GM19025 (cell line): ENCODE results near the gene PRR5L.

Experiments used
- ATAC-seq: cut with Tn5 transposase; IDR thresholded peaks from one replicate; pipeline ENCODE4 v1.9.1; 2021; ENCODE audit warnings: mild to moderate bottlenecking, low read depth, moderate library complexity; ENCODE audit not compliant: unreplicated experiment

PRR5L gene

DNA sequence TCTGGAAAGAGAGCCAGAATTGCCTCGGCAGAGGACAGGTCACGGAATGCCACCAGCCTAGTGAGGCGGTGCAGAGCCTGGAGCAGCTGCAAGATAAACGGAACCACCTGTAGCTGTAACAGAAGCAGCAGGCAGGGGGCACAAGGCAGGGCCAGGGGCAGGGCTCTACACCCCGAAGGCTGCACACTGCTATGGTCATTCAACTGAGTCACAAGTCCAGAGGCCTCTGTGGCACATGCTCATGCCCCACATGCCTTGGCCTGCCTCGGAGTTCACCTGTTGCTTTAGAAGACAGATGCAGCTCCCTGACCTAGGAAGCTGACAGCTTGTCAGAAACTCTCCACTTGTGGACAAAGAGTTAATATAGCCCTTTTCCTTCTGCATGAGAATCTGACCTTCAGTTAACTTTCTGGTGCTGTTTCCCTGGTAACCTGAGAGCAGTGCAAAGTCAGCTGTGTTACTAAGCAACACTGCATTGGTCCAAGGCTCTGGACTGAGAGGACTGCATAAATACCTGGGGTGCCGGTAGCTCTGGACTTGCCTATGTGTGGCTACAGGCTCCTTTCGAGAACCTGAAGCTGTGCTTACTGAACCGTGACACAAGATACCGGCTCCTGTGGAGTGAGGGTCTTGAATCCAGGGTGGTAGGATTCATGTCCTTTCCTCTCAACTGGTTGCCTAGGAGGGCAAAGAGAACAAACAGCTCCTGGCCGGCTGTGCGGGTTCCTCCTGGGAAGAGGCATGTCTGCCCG, 17.4 kb upstream of the PRR5L start:
- ATAC-seq: no peak

DNA sequence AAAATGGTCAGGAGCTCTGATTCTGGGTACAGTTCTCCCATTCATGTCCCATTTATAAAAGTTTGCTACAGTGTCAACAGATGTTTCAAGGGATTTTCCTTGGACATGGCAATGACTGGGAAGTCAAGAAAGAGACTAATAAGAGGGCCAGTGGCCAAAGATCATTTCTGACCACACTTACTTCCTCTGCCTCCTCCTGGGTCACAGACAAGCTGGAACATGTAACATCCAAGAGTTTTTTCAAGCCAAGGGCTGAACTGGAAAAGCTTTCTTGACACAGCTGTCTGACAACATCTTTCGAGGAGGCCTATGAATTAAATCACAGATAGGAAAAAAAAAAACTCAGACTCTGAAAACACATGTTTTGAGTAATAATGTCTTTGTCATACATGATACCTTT, 15.6 kb upstream of the PRR5L start:
- no peak for ATAC-seq

DNA sequence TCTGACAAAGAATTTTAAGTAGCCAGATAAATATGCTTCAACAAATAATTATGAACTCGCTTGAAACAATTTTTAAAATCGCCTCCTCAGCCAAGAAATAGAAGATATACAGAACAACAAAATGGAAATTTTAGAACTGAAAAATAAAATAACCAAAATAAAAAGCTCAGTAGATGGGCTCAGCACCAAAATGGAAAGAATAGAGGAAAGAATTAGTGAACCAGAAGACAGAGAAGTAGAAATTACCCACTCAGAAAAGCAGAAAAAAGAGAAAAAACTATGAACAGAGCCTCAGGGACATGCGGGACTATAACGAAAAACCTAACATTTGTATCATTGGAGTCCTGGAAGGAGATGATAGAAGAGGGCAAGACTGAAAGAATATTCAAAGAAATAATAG, 14.2 kb upstream of the PRR5L start:
- ATAC-seq: no peak

DNA sequence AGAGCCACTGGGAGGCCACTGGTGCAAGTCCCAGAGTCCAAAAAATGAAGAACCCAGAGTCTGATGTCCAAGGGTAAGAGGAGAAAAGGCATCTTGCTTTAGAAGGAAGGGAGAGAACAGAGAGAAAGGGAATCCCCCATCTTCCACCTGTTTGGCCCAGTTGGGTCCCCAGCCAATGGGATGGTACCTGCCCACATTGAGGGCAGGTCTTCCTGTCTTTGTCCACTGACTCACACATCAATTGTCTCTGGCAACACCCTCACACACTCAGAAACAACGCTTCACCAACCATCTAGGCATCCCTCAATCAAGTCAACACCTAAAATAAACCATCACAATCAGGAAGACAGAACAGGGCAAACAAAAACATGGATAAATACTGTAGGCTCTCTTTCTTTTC, 13.2 kb upstream of the PRR5L start:
- ATAC-seq: no peak

DNA sequence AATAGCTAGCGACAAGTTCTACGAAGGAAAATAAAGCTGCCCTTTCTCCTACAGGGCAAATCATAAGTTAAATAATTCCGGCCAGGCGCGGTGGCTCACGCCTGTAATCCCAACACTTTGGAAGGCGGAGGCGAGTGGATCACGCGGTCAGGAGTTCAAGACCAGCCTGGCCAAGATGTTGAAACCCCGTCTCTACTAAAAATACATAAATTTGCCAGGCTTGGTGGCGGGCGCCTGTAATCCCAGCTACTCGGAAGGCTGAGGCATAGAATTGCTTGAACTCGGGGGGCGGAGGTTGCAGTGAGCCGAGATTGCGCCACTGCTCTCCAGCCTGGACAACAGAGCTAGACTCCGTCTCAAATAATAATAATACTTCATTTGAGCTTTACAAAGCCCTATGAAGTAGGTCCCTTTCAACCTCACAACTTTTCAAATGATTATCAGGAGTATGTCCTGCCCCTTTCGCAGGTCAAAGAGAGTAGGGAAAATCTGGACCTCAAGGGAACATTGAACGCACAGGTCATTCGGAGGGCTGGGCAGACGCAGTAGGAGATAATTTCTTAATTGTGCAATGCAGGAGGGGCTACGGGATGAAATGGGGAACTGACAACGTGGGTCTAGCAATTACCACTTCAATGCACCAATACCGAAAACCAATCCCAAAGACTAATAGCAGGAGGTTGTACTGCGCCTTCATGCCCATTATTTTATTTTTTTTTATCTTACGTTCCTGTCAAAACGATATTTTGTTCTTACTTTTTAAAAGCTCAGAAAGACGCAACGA, 7.5 kb upstream of the PRR5L start:
- no peak for ATAC-seq

DNA sequence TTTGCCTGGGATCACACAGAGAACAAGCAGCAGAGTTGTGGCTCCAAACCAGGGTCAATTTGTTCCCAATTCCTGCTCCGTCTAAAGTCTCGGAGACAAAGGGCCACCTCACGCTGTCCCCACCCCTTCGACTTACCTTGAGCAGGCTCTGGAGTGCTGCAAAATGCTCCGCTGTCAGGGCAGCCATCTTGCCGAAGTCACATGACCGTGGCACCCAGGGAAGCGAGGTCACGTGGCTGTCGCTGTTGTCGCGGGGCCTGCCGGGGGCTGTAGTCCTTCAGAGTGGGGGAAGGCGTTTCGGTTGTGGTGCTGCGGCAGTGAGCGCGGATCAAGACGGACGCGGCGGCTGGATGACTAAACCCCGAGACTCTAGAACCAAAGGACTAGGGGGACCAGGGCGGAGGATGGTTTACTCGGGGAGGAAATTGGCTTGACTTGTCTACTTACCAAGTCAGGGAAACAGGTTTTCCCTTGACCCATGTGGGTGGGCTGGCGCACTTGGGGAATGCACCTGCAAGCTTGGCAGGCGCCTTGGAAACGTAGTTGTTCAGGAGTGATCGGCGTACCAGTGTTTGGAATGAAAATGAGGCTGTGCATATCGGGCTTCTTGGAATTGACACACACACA, 6.7 kb upstream of the PRR5L start, which contains the start of gene COMMD9:
Gene COMMD9, minus strand, starts transcription at position 199 of the 627 bp plus-strand sequence. Its CDS starts 12 bp downstream, at position 187.
- peak; percentile 99 for ATAC-seq

DNA sequence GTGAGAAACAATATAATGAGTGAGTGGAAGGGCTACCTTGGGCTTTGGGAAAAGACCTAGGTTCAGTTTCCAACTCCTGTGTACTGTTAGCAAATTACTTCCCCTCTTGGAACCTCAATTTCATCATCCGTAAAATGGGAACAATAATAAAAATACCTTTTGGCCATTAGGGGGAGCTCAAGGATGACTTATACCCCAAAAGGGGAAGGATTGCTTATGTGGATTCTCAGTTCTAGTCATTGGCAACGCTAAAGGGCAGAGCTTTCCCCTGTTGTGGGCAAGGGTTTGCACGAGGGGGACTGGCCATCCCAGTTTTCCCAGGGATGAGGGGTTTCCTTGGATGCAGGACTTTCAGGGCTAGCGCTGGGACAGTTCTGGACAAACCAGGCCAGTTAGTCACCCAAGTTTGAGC, 3.8 kb upstream of the PRR5L start:
- ATAC-seq: no peak

DNA sequence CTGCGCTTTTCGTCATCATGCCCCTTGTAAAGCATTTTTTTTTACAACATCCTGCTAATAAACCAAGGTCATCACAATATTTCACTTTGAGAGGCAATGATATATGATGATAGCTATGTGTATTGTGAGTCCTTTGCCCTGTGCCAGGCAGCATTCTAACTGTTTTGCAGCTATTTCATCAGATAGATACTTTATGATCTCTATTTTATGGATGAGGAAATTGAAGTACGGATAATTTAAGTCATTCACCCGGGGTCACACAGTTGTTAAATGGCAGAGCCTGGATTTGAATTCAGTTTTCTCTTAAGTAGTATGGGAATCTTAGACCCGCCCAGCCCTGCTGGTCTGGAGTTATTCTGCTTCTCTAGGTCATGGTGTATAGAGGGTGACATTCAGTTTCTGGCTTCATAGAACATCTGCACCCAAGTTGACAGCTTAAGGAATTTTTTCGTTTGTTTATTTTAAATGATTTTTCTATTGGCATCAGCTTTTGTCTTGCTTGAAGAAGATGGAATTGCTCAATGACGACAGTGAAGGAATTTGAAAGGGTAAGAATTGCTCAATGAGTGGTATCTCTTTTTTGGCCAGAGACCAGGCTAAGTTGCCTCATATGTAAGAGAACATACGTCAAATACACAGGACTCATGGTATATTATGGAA, 926 bp downstream of the PRR5L start:
- no peak for ATAC-seq

DNA sequence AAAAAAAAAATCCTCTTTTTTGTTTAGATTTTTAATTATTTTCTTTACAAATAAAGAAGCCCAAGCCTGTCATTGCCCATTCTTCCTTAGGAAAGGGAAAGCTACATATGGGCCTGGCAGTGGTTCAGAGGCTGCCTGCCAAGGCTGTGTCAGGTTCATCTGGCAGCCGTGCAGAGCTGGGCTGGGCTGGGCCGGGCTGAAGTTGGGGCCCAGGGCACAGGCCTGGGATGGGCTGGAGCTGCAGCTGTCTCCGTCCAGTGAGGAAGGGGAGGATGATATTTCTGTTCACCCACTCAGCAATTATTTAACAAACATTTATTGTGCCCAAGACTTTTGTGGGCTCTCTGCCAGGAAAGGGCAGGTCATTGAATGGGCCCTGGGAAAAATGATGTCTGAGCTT, 4.6 kb downstream of the PRR5L start:
- no peak for ATAC-seq

DNA sequence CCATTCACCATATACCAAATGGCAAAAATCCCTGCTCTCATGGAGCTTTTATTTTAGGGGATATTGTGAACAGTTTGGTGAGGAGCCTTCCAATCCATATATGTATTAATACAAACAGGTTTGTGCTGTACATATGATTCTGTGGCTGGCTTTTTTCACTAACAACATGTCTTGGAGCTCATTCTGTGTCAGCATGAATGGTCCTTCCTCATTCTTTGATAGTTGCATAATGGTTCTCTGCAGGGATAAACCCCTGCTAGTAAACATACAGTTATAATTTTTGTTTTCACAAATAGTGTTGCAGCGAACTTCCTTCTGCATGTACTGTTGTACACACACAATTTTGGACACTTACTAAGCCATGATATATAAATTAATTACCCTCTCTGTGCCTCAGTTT, 8.3 kb downstream of the PRR5L start:
- ATAC-seq: no peak

DNA sequence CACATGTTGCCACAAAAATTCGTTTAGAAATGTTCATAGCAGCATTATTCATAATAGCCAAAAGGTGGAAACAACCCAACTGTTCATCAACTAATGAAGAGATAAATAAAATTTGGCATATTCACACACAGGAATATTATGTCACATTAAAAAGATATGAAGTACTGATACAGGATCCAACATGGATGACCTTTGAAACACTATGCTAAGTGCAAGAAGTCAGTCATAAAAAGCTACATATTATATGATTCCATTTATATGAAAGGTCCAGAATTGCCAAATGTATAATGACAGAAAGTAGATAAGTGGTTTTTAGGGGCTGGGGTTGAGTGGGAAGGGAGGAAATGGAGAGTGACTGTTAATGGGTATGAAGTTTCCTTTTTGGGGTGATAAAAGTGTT, 9.0 kb downstream of the PRR5L start:
- ATAC-seq: no peak

DNA sequence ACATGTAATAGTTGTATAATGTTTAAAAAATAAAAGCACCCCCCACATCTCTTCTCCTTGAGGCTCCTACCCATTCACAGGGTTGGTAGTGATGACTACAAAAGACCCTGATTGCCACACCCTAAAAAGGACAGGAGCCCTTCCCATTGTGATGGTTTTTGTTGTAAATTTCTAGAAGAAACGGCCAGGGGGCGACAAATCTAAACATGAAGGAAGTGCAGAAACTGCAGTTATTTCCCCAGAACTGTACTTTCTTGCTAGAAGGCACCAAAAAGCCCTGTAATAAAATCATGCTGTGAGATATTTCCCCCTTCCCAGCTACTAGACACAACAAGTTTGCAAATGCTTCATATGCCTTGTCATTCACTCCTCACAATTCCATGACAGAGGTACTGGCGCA, 10.8 kb downstream of the PRR5L start:
- no peak for ATAC-seq

DNA sequence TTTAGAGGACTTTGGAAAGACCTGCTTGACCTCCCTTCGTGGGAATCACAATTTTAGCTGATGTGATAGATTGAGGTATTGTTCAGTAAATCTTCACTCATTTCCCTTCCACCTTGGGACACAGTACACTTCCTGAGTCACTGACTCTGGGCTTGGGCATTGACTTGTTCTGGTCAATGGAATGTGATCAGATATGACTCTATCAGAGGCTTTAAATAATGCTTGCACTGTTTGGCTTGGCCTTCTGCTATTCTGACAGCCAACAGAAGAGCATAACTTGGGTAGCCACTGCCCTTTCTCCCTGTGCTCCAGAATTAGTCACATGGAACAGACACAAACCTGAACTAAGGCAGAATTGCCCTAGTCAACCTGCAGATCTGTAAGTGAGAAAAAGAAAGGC, 12.5 kb downstream of the PRR5L start:
- no peak for ATAC-seq

DNA sequence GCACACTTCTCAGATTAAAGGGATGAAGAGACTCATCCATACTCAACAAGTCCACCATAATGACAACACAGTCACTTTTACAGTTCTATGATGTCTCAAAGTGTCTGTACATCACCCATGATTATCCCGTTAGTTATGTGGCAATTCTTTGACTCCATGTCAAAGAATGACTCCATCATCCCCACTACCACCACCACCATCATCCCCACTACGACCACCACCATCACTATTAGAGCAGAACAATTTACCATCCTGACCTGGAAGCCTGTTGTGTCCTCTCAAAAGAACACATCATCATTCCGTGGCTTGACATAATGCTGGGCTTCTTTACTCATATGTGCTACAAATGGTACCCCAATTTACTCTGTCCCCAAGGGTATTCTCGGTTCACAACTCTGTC, 13.7 kb downstream of the PRR5L start:
- ATAC-seq: no peak

DNA sequence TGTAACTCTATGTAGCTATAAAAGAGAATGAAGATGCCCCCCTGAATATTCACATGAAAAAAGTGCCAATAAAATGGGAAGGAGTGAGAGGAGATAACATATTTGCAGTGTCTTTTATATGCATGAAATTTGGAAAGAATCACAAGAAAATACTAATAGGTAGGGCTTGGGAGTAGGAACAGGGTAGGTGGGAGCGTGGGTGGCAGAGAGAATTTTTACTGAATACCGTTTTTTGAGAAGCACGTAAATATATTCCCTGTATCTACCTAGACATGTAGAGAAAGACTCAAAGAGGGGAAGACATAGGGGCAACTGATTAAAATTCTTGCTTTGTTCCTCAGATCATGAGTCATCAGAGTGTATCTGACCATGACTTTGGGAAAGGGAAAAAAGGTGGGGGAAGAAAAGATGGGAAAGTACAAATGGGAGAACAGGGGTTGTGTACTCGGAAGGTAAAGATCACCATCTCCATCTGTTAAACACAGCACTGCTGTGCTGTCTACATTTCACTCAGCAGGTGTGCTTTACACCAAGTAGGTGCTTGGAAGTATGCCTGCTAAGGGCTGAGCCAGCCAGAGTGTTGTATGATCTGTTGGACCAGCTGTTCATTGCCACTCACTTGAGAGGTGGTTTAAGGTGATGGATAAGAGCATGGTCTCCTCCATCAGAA, 16.0 kb downstream of the PRR5L start:
- ATAC-seq: no peak

DNA sequence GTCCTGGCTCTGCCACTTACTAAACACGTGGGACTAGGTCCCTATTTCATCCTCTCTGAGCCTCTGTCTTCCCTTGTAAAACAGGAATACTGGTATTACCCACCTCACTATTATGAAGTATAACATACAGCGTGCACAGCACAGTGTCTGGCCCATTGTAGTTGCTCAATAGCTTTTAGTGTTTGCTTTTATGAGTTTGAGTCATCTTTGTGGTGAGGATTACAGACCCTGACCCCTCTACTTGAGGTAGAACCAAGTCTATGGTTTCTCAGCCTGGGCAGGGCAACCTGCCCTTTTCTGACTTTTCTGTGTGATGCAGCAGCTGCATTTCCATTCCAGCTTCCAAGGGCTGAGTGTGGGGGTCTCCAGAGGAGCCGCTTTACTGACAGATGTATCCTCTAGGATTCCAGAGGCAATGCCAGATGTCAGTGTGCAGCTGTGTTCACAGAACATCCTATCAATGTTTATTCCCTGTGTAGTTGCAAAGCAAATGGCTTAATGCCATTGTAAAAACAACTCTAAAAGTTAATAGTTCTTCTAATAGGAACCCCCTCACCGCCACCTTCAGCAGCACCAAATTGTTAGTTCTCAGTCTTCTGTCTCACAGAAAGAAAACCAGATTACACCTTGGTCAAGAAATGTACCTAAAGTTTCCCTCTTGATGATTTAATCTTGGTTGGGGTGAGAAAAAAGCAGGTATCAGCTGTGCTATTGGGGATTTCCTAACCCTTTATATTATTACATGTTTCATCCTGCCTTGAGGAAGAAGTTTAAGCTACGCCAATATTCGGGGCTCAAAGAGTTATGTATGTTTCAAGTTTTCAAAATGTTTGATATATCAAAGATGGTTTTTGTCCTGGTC, 16.8 kb downstream of the PRR5L start:
- ATAC-seq: no peak

DNA sequence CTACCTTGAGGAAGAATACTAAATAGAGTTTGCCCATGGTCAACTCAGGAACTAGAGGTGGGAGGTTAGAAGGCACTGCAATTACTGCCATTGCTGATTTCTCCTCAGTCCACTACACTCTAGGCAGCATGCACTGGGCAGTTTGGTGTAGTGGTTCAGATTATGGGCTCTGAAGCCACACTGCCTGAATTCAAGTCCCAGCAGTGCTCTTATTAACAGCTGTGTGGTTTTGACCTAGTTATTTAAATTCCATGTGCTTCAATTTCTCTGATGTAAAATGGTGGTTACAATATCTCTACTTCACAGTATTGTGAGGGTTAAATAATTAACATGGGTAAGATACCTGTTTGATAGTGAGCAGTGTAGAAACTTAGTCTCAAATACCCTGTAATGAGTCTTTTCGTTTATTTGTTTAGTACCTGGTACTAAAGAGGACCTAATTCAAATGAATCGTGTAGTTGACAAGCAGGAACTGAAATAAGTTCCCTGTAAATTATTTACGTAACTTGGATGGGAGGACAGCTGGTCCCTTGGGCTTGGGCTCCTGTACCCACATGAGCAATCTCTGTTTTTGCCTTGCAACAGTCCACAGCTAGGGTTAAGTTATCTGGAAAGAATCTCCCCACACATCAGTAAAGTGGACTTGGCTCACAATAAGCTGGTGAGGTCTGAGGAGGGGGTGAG, 17.8 kb downstream of the PRR5L start:
- ATAC-seq: peak; percentile 68

DNA sequence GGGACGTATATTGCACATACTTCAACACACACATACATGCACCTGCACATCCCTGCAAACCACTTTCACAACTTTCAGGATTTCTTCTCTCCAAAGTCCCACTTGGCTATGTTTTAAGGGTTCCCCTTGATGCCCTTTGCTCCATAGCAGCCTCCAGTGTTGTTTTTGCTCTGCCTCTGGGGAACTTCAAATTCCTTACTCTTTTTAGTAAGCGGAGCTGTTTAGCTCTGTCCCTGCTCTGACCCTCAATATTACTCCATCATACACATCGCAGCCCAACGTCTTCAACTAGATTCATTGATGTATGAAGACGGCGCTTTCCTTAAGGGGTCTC, 18.3 kb downstream of the PRR5L start:
- ATAC-seq: no peak

DNA sequence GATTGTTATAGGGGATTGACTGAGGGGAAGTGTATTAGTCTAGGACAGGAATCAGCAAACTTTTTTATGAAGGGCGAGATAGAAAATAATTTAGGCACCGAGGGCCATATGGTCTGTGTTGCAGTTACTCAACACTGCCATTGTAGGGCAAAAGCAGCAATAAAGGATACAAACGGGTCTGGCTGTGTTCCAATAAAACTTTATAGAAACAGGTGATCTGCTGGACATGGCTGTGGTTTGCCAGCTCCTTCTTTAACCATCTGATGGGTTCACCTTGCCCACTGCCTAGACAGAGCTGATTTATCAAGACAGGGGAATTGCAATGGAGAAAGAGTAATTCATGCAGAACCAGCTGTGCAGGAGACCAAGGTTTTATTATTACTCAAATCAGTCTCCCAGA, 20.0 kb downstream of the PRR5L start:
- ATAC-seq: no peak
